Effector CD4-positive, alpha-beta T cell (primary cell): ENCODE results near the gene CNTNAP3B.
"Not testable (repeated sequence)": the region's sequence is repeated elsewhere in the genome, so short reads cannot be mapped to it uniquely, and the experiment has no call there.

Experiments used
- DNase-seq: peaks from one replicate; pipeline ENCODE4 v3.0.0-alpha.2; 2020

CNTNAP3B gene

DNA sequence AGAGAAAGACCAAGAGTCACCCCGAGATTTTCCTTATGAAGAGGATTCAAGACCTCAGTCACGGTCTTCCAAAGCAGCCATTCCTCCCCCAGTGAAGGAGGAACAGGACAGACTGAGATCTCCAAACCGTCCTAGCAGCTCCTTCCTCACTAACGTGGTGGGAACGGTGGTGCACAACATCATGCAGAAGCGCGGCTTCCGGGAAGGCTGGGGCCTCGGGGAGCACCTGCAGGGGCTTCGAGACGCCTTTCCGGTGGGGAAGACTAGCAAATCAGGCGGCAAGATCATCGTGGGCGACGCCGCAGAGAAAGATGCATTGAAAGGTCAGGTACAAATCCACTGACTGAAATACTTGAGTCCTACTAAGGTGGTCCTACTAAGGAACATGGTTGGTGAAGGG lies 154.3 kb downstream of the CNTNAP3B start:
- DNase-seq = not testable (repeated sequence)

GRCh38 chr9:41953007-41953406 lies 176.2 kb downstream of the CNTNAP3B start:
- not testable (repeated sequence) for DNase-seq

DNA sequence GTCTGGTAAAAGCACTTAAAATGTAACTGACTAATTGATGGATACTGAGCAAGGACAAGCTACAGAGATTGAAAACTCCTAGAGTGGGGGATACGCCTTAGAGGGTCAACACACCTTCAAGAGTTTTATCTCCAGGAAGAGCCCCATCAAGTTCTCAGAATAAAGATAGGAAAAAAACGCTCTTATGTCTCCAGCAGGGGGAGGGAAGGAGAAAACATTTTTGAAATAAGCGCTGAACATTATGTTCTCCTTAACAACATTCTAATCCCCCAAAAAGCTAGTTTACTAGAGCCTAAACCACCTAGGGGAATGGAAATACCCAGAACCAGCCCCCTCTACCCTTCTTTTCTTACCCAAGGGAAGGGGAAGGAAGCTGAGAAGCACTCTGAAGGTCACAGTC lies 187.5 kb downstream of the CNTNAP3B start:
- not testable (repeated sequence) for DNase-seq

GRCh38 chr9:41938143-41938542 lies 191.1 kb downstream of the CNTNAP3B start:
- not testable (repeated sequence) for DNase-seq

GRCh38 chr9:41935727-41936126 lies 193.5 kb downstream of the CNTNAP3B start:
- not testable (repeated sequence) for DNase-seq

DNA sequence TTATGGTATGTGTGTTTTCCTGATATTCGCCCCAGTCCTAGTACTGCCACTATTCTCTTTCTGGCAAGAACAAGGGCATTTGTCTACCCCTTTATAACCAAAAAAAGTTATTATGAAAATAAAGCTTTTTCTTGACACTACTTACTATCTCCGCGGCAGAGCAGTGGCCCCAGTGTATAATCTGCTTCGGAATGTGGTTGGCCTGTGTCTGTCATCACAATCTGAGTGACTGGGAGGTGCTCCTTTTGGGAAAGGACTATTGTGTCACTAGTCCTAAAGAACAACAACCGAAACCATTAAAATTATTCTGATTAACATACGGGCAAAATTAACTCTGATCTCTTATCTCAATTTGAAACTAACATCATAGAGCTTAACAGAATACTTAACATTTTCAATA lies 200.1 kb downstream of the CNTNAP3B start:
- DNase-seq = not testable (repeated sequence)

DNA sequence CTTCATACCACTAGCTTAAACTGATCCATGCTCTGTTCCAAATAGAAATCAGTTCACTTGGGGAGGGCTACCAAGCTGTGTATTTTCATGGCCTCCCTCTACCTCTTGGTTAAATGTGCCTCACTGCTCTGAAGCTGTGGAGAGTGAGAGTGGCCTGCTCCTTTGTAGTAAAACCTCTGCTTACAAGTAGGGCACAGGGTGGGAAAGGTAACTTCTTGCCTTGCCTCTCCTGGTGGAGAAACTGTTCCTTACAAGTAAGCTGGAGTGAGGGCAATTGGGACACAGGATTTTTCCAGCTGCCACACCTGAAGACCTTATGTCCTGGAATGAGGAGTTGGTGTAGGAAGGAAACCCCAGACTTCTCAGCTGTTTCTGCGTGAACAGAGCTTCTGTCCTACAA lies 211.9 kb downstream of the CNTNAP3B start:
- not testable (repeated sequence) for DNase-seq

GRCh38 chr9:41905488-41905887 lies 223.7 kb downstream of the CNTNAP3B start:
- DNase-seq = not testable (repeated sequence)

DNA sequence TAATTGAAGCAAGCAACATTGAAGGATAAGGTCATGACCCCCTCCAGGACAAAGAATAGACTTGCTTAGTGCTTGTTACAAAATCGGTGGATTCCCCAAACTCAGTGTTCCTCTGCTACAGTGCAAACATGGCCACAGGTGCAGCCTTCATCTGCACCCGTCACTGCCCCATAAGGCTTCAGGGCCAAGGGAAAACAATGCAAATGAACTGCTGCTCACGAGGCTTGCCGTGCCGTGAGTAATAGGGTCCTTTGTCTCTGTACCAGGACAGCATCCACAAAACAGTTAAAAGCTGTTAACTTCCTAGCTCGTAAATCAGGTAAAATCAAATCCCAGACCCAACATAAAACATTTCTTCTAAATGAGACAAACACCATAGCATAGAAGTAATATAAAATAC lies 226.5 kb downstream of the CNTNAP3B start:
- DNase-seq = not testable (repeated sequence)

DNA sequence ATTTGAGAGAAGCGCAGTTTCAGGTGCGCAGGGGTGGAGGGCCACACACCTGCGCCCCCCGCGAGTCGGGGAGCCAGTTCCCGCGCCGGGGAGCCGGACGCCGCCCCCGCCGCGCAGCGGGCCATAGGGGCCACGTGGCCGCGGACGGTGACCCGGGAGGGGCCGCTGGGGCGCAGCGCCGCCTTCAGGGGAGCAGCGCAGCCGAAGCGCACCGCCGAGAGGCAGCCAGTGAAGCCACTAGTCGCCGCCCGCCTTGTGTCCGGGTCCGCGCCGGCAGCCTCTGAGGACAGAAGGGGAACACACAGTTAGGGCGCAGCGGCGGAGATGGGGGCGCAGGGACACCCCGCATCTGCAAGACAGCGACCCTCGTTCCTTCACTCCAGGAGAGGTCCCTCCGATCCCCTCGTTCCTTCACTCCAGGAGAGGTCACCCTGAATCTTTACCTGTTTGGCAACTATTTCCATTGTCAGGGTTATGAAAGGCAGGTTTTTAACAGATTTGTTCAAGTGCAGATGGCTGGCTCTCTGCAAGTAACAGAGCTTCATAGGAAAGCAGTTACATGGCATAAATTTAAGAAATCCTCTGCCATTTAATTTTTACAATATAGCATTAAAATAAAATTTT lies 230.4 kb downstream of the CNTNAP3B start:
- not testable (repeated sequence) for DNase-seq

GRCh38 chr9:41874557-41874956 lies 254.7 kb downstream of the CNTNAP3B start:
- DNase-seq = not testable (repeated sequence)

DNA sequence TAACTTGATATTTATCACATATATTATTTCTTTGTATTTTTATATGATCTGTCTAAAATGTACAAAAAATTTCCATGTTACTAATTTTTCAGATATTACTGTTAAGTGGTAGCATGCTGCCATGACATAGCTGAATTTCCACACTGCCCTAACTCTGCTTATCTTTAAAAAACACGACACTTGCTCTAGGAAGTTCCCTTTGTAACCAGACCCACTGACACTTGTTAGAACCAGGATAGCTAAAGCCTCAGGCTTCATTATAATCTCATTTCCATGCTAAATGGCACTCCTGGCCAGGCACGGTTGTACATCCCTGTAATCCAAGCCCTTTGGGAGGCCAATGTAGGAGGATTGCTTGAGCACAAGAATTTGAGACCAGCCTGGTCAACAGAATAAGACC lies 273.8 kb downstream of the CNTNAP3B start:
- not testable (repeated sequence) for DNase-seq

DNA sequence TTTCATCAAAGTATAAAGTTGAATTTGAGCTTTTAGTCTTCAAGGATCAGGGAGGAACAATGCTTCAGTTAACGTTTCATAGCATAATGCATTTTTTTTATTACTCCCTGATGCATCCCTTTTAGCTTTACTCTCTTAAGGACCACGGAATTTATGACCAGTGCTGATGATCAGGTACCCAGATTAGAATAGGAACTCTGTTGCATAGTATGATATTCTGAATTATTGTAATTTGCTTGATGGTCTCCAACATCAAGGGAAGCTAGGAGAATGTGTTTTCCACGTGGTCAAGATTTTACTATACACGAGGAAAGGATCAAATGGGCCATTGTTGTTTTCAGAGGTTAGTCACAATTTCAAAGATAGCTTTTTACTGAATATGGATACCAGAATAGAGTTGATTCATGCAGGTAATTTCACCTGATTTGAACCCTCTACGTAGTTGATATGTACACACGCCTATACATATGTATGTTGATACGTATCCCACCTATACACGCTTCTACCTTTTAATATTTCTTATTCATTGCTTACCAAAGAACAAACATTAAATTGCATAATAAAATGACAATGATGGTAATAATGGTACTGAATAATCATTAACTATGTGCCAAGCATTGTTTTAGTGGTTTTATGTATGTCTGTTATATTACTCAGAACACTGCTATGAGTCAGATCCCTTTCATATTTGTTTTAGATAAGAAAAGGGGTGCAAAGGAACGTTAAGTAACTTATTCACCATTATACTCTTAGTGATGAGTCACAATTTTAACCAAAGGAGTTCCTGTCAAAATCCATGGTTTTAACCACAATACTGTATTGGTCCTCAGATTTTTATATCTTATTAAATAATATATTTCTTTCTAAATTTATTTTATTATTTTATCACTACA lies 277.1 kb downstream of the CNTNAP3B start:
- not testable (repeated sequence) for DNase-seq

DNA sequence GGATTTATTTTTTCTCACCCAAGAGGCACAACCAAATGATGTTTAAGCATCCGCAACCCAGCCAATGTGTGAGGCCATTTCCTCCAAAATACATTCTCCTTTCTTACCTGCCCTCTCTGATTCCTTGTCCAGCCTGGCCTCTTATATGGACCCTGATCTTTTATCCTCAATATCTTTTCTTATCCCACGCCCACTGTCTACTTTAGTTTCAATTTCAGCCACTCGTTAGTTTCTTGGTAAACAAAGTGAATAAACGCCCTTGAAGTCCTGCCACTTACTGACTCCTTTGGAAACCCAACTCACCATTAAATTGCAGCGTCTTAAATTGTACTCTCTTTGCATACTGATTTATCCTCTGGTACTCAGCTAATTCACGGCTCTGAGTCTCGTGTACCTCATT lies 281.4 kb downstream of the CNTNAP3B start:
- not testable (repeated sequence) for DNase-seq
